A673 (cell line): ENCODE measurements around the gene COMMD2.

Source experiments
- EZH2 ChIP-seq: fragments of 200-600 bp; sonication (generic); IDR thresholded peaks from 2 replicates; pipeline ENCODE4 v1.6.1; 2017; ENCODE audit warnings: borderline replicate concordance, low read depth, mild to moderate bottlenecking, mixed read lengths, antibody characterized with exemption, low read length; ENCODE audit not compliant: poor library complexity, severe bottlenecking
- TF ChIP-seq, protein P1 (sequence below): fragments of 300-800, 200-600 bp; sonication (generic); conservative IDR thresholded peaks from 2 replicates; pipeline ENCODE4 v1.5.1; 2017; ENCODE audit warnings: low read depth, mild to moderate bottlenecking, antibody characterized with exemption, low read length, moderate library complexity, mixed read lengths

DNA sequence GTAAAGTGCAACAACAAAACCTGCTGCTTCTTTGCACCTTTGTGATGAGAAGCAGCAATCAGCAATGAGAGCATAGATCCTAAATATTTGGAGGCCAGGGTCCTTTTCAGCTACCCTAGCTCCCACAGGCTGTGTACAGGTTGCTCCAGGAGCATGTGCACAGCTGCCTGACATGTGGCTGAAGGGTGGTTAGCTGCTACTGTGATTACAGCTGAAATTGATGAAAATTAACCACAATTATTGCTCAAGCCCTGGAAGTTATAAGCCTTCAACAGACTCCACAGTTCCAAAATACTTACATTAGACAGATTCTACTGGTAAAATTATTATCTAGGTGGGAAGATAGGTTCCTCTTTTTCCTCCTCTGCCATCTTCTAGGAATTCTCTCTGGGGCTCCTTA lies 28.5 kb downstream of the COMMD2 start:
- TF ChIP-seq, protein P1, sequence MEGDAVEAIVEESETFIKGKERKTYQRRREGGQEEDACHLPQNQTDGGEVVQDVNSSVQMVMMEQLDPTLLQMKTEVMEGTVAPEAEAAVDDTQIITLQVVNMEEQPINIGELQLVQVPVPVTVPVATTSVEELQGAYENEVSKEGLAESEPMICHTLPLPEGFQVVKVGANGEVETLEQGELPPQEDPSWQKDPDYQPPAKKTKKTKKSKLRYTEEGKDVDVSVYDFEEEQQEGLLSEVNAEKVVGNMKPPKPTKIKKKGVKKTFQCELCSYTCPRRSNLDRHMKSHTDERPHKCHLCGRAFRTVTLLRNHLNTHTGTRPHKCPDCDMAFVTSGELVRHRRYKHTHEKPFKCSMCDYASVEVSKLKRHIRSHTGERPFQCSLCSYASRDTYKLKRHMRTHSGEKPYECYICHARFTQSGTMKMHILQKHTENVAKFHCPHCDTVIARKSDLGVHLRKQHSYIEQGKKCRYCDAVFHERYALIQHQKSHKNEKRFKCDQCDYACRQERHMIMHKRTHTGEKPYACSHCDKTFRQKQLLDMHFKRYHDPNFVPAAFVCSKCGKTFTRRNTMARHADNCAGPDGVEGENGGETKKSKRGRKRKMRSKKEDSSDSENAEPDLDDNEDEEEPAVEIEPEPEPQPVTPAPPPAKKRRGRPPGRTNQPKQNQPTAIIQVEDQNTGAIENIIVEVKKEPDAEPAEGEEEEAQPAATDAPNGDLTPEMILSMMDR, result no peak
- no peak for TF ChIP-seq EZH2
